NCI-H460 (cell line): ENCODE results near the gene LIM2. TPM values are rescaled to one million over a fixed set of nuclear protein-coding genes. Genes with fewer than 3 reads are reported as not detected.
A peak's percentile ranks its signal among the peaks of the same experiment; 100 is the strongest.

Experiments used
- DNase-seq: peaks from one replicate; pipeline ENCODE4 v3.0.0-alpha.2; 2016; ENCODE audit warnings: low read depth; ENCODE audit errors: extremely low read depth
- total RNA-seq: library from RNA; depleted of rRNA; stranded (reverse); fragments of >200 nt; shearing (Covaris generic); gene quantifications from 2 replicates; pipeline ENCODE4 v1.2.3, GENCODE V29; 2014

LIM2 gene
- total RNA-seq, 1 experiment from 2014 or later, result not detected

DNA sequence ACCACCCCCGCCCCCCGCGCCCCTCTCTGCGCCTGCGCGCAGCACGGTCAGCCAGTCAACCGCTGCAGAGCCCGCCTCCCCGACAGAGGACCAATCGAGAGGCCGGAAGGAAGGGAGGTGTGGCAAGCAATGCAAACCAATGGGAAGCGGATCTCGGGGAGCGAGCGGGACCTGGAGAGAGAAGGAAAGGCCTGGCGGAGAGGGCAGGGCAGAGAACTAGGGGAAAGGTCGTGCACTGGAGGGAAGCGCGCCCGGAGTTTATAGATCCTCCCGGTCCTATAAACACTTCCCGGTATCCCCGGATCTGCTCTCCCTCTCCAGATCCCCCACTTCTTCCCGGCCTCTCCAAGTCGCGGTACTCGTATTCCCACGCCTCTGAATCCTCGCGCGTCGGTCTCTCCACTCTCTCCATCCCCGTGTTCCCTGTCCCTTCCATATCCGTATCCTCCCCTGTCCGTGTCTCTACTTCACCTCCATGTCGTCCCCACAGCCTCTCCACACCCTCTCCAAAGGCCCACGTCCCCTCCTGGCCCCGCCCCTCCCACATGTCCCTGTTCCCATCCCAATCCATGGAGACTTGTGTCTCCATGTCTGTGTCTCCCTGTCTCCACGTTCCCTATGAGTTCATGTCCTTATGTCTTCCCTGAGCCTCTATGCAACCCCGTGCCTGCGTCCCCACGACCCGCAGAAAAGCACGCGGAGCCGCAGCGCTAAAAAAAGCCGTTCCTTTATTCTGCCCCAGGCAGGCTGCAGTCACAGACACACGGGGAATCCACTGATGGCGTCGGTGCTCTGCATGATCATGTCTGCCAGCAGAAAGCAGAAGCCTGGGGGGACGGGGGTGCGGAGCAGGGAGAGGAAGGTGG lies 21.2 kb downstream of the LIM2 start:
- peak; percentile 97 for DNase-seq

DNA sequence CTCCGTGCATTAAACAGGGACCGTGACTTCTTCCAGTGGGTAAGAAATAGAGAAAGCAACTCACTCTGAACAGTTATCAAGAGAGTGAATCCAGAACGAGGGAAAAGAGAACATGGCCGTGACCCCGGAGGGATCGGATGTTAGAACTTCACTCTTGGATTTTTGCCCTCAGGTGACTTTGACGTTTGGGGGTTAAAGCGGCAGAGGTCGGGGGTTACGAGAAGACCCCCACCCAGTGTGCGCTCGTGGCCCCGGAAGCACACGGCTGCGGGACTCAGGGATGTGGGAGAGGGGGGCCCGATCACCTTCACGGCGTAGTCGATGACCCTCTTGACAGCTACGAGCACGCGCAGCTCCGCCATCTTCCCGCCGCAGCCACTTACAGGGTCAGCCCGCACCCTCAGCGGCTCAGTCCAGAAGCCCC lies 21.8 kb downstream of the LIM2 start, which contains the start of gene ETFB:
TSS of gene ETFB (minus strand) at position 424 of the 424 bp plus-strand sequence. CDS start at position 362, 62 bp downstream.
- no peak for DNase-seq

DNA sequence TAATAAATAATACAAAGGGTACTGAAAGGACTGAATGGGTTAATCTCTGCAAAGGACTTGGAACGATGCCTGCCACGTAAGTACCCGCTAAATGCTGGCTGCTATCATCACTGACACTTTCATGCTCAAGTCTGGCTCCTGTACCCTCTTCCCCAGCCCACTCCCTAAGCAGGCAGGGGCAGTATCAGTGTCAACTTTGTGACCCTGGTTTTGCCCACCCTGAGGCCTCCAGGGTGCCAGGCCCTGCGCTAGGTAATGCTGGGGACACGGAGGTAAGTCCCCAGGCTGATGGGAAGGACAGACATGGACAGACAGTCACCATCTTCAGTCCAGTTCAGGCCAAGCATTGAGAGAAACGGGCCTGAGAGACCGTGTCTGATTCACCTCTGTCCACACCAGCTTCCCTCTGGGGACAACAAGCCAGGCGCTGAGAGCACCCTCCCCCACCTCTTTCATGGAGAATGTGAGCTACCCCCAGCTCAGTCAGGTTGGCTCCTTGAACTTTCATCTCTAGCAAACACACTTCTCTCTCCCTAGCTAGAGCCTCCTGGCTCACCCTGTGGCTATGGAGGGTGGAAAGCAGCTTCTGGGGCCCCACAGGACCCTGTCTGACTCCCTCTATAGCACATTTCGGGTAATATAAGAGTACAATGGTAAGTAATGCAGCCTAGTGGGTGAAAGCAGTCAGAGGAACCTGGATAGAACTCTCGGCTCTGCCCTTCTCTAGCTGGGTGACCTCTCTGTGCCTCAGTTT lies 22.4 kb downstream of the LIM2 start:
- DNase-seq, result no peak

DNA sequence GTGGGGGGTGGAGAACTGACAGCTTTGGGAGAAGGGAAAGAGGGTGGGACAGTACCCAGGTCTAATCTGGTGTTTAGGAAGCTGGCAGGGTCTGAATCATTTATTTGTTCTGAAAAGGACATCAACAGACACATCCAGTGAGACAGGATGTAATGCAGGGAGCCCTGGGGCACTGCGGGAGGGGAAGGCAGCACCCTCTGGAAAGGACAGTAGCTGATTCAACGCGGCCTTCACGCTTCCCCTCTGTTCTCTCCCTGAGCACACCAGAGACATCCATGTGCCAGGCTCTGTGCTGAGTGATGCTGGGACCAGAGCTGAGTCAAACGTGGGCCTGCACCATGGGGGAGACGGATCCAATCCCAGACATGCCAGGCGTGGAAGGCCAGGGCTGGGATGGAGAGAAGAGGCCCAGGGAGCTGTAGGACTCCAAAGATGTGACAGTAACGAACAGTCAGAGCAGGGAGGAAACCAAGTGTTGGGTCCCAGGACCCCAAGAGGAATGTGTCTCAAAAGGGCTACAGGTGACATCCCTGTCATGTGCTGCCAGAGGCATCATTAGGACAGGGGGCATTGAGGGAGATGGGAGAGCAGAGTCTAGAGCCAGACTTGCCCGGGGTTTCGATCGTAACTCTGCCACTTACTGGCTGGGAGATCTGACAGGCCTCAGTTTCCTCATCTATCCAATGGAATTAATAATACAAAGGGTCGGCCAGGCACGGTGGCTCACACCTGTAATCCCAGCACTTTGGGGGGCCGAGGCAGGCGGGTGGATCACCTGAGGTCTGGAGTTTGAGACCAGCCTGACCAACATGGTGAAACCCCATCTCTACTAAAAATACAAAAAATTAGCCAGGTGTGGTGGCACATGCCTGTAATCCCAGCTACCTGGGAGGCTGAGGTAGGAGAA lies 23.3 kb downstream of the LIM2 start:
- peak; percentile 21 for DNase-seq

DNA sequence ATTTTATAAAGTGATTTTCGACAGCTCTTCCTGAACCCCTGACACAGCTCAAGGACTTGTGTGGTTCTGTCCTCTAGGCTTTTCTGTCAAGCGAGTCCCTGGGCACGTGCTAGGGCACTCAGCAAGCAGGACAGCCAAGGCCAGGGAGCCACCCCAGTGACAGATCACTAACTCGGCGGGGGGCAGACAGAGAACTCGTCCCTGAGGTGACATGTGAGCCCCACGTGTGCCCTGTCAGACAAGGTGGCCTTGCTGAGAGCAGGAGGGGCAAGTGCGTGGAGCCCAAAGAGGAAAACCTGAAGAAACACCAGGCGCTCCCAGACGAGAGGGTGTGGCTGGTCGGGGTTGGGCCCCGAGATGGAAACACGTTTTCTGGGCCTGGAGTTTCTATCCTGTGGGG lies 26.5 kb downstream of the LIM2 start:
- DNase-seq, result no peak

DNA sequence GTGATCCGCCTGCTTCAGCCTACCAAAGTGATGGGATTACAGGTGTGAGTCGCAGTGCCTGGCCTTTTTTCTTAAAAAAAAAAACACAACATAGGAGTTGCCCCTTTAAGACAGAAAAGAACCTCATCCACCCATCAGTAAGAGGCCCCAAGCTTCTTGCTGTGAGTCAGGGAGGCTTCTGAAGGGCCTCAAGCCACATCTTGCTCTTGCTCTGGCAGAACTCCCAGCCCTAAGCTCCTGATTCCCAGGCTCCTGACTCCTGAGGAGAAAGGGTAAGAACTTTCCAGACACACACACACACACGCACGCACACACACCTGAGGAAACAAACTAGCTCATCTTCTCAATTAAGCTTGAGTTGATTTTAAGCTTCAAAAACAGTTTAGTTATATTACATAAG lies 28.5 kb downstream of the LIM2 start:
- no peak for DNase-seq

DNA sequence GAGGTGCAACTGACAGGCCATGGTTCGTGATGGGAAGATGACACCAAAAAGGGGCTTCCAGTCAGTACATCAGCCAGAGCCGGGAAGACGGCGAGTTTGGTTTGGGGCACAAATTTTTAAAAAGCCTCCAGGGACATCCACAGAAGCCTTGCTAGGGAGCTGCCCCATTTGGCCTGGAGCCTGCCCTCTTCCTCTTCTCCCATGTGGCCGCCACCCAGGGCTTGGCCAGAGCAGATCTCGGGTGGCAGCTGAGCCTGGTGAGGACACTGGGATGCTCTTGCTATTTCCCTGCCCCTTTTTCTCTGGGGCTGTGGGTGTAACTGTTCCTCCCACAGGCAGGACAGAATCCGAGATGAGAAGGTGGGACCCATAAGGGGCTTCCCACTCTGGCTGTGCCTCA lies 29.8 kb downstream of the LIM2 start:
- no peak for DNase-seq

DNA sequence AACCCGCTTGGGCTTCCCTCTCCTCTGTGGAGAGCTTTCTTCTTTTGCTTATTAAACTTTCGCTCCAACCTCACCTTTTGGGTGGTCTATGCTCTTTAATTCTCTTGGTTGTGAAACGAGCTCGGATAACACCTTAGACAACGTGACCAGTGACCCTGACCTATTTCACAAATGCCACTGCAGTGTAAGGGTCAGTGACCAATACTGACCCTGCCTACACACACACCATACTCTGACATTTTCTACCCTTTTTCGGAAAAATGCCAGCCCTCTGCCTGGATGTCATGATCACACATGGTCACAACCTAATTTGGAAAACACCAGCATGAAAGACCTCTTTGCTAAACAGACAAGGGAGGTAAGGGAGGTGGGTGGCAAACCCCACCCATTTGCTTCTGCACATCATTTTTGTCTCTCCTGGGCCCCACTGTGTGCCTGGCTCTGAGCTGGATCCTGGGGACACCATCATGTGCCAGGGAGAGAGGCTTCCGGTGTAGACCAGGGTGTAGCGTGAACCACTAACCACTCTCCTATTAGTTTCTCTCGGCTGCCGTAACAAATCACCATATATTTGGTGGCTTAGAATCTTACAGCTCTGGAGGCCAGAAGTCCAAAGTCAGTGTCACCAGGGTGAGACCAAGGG lies 31.5 kb downstream of the LIM2 start:
- DNase-seq, result no peak

DNA sequence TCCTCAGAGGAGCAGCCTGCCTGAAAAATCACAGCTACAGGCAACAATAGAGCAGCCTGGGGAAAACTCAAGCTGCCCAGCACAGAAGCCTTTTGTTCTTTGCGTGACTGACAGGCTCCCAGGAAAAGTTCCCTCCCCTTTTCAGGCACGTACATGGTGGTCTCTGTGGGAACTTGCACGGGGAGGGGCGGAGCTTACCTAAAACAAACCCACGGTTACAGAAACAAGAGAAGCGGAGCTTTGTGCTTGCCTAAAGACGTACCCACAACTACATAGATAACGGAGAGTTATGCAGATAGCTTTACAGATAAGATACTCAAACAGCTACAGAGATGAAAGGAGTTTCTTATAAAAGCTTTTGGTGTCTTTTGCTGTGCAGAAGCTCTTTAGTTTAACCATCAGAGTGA lies 33.0 kb downstream of the LIM2 start:
- no peak for DNase-seq

DNA sequence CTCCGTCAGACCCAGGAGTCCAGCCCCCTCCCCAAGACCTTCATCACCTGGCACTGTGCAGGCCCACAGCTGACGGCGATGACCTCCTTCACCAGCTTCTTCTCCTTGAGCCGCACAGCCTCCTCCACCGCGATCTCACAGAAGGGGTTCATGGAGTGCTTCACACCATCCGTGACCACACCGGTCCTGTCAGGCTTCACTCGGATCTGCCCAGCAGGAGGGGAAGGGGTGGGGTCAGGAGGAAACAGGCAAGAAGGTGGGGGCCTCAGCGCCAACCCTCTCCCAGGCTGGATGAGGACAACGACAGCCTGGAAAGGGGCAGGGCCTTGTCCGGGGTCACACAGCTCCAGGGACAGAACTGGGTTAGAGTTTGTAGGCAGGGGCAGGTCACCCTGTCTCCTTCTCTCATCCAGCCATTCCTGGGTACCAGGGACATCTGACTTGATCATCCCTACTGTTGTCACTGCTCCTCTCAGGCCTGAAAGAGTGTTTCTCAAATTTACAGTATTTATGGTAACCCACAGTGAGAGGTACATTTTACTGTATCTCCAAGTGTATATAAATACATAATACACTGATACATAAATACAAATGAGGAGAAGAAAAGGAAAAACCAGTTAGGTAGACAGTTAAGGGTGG lies 33.6 kb downstream of the LIM2 start:
- DNase-seq, result no peak

DNA sequence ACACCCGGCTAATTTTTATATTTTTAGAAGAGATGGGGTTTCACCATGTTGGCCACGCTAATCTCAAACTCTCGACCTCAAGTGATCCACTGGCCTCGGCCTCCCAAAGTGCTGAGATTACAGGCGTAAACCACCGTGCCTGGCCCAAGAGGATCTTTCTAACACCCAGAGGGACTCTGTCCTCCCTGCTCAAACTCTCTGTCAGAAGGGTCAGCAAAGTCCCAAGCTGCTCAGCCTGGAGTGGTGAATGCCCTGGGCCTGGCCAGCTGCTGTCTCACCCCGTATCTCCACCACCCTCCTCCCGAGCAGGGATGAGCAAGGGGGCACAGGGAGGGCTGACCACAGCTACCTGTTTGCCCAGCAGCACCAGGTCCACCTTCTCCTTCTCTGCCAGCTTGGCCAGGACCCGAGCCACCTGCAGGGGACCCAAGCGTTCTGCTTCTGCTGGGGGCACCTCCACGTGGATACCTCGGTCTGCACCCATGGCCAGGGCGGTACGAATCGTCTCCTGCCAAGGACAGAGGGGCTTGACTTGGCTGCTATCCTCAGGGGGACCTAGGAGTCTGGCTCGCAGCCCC lies 34.9 kb downstream of the LIM2 start:
- DNase-seq, result no peak

DNA sequence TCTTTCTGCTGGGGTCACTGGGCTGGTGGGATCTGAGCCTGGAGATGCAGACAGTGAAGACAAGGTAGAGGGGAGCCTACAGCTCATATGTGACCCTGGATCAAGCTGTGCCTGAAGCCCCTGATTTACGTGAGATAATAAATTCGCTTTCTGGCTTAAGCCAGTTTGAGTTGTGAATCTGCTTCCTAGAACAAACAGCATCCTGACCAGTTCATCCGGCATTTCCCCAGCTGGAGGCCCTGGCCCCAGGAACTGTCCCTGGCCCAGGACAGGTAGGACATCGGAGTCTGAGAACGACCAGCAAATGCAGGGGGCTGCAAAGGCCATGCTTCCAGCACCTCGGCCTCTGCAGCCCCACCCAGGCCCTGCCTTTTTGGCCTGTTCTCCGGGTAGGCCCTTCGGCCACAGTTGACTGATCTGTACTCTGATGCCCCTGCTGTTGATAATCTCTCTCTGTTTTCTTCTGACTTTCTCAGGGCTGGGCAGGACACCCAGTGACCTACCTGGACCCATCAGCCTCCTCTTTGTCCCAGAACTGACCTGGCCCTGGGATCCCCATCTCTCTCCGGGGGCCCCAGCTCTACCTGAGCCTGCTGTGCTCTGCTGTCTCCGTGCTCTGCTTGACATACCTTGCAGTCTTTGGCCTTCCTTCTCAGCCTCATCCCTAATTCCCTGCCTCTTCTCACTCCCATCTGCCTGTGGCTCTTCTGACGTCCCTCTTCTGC lies 36.3 kb downstream of the LIM2 start:
- no peak for DNase-seq

DNA sequence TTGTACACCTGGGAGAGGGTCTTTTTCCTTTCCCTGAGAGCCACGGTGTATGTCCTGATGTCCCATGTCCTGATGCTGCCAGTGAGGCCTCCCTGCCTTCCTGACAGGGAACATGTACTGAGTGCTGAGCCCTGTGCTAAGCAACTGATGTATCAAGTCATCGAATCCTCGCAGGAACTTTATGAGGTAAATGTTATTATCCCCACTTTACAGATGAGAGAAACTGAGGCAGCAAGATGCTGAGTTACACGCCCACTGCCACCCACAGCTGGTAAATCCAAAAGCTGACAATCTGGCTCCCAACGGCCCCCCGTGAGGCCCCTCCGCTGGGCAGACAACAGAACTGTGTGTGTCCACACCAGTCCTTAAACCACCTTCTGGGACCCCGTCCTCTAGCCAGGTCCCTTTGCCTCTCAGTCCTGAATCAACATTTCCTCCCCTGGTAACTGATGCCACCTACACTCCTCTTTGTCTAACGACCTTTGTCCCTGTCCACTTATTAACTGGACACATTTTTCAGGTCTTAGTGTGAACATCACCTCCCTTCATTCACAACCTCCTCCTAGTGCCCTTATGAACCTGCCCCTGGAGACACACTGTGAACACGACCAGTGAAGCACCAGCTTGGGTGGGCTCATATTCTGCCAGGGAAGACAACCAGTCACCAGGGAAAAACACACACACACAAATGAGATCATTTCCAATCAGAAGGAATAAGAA lies 40.4 kb downstream of the LIM2 start:
- no peak for DNase-seq

DNA sequence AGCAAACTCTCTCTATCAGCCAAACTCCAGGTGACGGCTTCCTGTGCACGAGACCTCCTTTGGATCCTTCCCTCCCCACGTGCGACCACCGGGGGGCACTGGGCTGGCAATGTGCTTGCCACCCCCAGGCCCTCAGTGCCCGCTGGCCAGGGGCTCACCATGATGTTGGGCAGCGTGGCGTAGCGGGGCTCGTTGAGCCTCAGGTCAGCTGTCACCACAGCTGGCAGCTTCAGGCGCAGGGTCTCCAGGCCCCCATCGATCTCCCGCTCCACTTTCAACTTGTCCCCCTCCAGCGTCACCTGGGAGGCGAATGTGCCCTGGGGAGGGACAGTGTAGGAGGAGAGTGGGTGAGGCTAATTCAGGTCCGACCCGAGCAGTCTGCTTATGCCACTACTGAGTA lies 41.0 kb downstream of the LIM2 start:
- DNase-seq, result no peak

DNA sequence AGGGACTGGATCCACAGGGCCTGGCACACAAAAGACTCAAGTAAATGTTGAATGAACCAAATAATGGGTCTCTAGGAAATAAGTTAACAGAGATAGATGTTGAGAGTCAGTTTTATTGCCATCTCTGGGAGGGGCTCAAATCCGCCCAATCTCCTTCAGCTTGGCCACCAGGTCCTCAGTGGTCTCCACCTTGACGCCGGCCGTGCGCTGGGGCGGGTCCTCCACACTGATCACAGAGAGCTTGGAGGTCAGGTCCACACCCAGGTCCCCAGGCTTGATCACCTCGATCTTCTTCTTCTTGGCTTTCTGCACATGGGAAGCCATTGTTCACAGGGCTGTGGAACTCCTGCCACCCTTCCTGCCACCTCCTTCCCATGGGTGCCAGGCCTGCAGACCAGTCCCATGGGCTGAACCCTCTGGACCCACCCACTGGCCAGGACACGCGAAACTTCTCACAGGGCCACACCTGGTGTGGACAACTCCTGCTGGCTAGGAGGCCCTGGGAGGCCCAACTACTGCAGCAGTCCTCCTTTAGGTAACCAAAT lies 42.6 kb downstream of the LIM2 start:
- DNase-seq, result no peak

DNA sequence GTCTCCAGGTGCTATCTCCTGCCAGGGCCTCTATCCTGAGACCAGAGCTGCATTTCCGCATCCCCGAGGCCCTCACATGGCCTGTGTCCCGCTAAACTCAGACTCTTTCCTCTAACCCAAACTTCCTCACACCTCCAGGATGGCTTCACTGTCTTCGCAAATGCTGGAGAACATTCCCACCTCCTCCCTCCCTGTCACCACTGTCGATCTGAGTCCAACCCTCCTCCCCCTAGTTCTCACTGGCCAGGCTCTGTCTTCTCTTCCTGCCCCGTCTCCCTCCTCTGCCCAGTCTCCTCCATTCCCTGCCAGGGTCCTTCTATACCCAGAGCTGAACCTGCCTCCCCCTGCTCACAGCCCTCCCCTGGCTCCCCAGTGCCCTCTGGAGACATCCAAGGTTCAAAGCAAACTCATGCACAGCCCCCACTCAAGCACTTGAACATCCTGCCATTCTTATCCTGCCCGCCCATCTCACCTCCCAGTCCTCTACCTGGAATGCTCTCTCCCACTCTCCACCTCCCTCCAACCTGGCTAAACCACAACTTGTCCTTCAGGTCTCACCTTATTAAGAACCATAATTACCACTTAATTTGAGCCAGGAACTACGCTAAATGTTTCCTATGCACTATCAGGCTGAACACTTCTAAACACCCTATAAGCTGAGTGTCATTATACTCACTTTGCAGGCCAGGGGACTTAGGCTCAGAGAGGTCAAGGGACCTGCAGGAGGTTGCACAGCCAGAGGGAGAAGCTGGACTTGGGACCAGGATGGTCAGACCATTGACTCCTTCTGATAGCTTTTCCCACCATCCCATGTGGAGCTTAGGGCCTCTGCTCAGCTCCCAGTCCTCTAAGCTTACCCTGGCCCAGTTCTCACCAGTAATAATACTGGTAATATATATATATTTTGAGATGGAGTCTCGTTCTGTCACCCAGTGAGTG lies 44.9 kb downstream of the LIM2 start:
- no peak for DNase-seq
